Measurements from ENCODE around the gene GALR1.

The GALR1 gene

GRCh38 chr18:77299706-77300105, 50.1 kb downstream of the GALR1 start:
- H2AFZ ChIP-seq (ENCODE audit: low read depth, low read length) = no peak overlapping the region
- H3K9me3 ChIP-seq (ENCODE audit: insufficient read depth, low read length) = no peaks in the 10 kb centered on the region
- no peaks in the 10 kb centered on the region for H3K4me1 ChIP-seq (ENCODE audit: low read length)
- TF ChIP-seq EZH2phosphoT487 (IDR thresholded peaks at IDR 0.05; ENCODE audit: low read depth) = no peak
- H3K79me2 ChIP-seq (ENCODE audit: low read length) = no peaks in the 10 kb centered on the region
- no peak overlapping the region for H3K4me3 ChIP-seq (ENCODE audit: low read length)
- peaks cover 19% of the 10 kb centered on the region; the same call in 1 of the 2 replicates for H3K27me3 ChIP-seq (ENCODE audit: low read depth, low read length)
- no peaks in the 10 kb centered on the region for H3K36me3 ChIP-seq (replicated peaks; ENCODE audit: low read depth, low read length)
- no peak overlapping the region for H3K9ac ChIP-seq (ENCODE audit: low read length)
- no peak overlapping the region for H3K4me2 ChIP-seq (ENCODE audit: low read length)
- no peak overlapping the region for H3K27ac ChIP-seq (ENCODE audit: low read length)
- no peaks in the 10 kb centered on the region for H4K20me1 ChIP-seq (ENCODE audit: insufficient read depth, low read length)

DNA sequence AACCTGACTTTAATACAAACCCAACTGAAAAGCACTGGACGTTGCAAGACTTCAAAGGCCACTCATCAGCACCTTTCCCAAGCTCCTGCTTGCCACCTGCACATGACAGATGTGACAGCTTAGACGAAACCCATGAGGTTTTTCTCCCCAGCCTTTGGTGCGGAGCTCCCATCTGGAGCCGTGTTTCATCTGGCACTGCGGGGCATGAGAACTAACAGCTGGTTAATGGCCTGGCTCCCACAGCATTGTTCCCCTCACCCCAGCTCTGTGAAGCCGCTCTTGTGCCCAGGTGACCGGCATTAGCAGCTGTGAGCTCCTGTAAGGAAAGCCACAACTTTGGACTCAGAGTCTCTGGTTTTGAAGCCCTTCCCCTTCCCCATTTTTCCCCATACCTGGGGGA, 50.9 kb downstream of the GALR1 start:
- H3K4me1 ChIP-seq (ENCODE audit: low read length) = no peaks in the 10 kb centered on the region
- no peaks in the 10 kb centered on the region for H3K9me3 ChIP-seq (ENCODE audit: insufficient read depth, low read length)
- no peak overlapping the region for H3K4me3 ChIP-seq (ENCODE audit: low read length)
- H3K27me3 ChIP-seq (ENCODE audit: low read depth, low read length) = peaks cover 11% of the 10 kb centered on the region; the same call in 1 of the 2 replicates
- H3K79me2 ChIP-seq (ENCODE audit: low read length) = no peaks in the 10 kb centered on the region
- H4K20me1 ChIP-seq (ENCODE audit: insufficient read depth, low read length) = no peaks in the 10 kb centered on the region
- no peak overlapping the region for H3K4me2 ChIP-seq (ENCODE audit: low read length)
- H2AFZ ChIP-seq (ENCODE audit: low read depth, low read length) = no peak overlapping the region
- no peaks in the 10 kb centered on the region for H3K36me3 ChIP-seq (replicated peaks; ENCODE audit: low read depth, low read length)
- TF ChIP-seq EZH2phosphoT487 (IDR thresholded peaks at IDR 0.05; ENCODE audit: low read depth) = no peak
- TF ChIP-seq, protein P1, sequence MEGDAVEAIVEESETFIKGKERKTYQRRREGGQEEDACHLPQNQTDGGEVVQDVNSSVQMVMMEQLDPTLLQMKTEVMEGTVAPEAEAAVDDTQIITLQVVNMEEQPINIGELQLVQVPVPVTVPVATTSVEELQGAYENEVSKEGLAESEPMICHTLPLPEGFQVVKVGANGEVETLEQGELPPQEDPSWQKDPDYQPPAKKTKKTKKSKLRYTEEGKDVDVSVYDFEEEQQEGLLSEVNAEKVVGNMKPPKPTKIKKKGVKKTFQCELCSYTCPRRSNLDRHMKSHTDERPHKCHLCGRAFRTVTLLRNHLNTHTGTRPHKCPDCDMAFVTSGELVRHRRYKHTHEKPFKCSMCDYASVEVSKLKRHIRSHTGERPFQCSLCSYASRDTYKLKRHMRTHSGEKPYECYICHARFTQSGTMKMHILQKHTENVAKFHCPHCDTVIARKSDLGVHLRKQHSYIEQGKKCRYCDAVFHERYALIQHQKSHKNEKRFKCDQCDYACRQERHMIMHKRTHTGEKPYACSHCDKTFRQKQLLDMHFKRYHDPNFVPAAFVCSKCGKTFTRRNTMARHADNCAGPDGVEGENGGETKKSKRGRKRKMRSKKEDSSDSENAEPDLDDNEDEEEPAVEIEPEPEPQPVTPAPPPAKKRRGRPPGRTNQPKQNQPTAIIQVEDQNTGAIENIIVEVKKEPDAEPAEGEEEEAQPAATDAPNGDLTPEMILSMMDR (IDR thresholded peaks at IDR 0.05; ENCODE audit: low read depth, low read length) = no peak
- no peak overlapping the region for H3K9ac ChIP-seq (ENCODE audit: low read length)
- H3K27ac ChIP-seq (ENCODE audit: low read length) = no peak overlapping the region

DNA sequence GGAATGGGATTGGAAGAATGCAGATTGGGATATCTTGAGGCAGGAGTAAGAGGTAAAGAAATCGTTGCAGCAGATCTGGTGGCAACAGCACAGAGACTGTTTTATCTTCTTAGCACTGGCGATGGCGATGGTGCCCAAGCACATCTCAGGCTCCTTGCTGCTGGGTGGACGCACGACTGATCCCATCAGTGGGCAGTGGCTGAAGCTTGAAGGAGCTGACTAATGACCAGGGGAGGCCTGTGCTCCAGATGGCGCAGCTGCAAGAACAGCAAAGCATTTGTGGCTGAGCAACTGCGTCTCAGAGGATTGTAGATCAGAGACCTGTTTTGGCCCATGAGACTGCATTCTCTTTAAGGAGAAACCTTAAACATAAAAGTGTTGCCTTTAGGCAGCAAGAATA, 54.6 kb downstream of the GALR1 start:
- Histone ChIP-seq H3K27ac (ENCODE audit: low read length) (no peak overlapping the region), H3K4me3 (ENCODE audit: low read length) (no peak overlapping the region), H3K9ac (ENCODE audit: low read length) (no peak overlapping the region), H3K4me1 (ENCODE audit: low read length) (no peaks in the 10 kb centered on the region), H4K20me1 (ENCODE audit: insufficient read depth, low read length) (no peaks in the 10 kb centered on the region), H3K4me2 (ENCODE audit: low read length) (no peak overlapping the region), H3K9me3 (ENCODE audit: insufficient read depth, low read length) (no peaks in the 10 kb centered on the region), H3K36me3 (replicated peaks; ENCODE audit: low read depth, low read length) (no peaks in the 10 kb centered on the region), H2AFZ (ENCODE audit: low read depth, low read length) (no peak overlapping the region), H3K27me3 (ENCODE audit: low read depth, low read length) (peaks cover 10% of the 10 kb centered on the region; the same call in 1 of the 2 replicates), H3K79me2 (ENCODE audit: low read length) (no peaks in the 10 kb centered on the region)
- TF ChIP-seq, protein P1 (IDR thresholded peaks at IDR 0.05; ENCODE audit: low read depth, low read length) = no peak
- TF ChIP-seq EZH2phosphoT487 (IDR thresholded peaks at IDR 0.05; ENCODE audit: low read depth) = no peak

DNA sequence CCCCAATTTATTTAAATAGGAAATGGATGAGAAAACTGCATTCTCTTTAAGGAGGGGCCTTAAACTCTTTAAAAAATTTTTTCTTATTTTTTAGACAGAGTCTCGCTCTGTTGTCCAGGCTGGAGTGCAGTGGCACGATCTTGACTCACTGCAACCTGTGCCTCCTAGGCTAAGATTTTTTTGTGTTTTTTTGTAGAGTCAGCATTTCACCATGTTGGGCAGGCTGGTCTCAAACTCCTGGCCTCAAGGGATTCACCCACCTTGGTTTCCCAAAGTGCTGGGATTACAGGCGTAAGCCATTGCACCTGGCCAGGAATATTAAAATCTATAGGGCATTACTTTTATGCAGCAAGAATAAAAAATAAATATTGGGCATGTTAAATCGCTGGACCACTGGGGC, 56.0 kb downstream of the GALR1 start:
- no peak overlapping the region for H2AFZ ChIP-seq (ENCODE audit: low read depth, low read length)
- no peak overlapping the region for H3K4me3 ChIP-seq (ENCODE audit: low read length)
- peaks cover 16% of the 10 kb centered on the region for H3K27me3 ChIP-seq (ENCODE audit: low read depth, low read length)
- H3K27ac ChIP-seq (ENCODE audit: low read length) = no peak overlapping the region
- TF ChIP-seq EZH2phosphoT487 (IDR thresholded peaks at IDR 0.05; ENCODE audit: low read depth) = no peak
- TF ChIP-seq, protein P1 (IDR thresholded peaks at IDR 0.05; ENCODE audit: low read depth, low read length) = no peak
- no peaks in the 10 kb centered on the region for H3K4me1 ChIP-seq (ENCODE audit: low read length)
- H4K20me1 ChIP-seq (ENCODE audit: insufficient read depth, low read length) = no peaks in the 10 kb centered on the region
- no peak overlapping the region for H3K9ac ChIP-seq (ENCODE audit: low read length)
- no peaks in the 10 kb centered on the region for H3K36me3 ChIP-seq (replicated peaks; ENCODE audit: low read depth, low read length)
- H3K9me3 ChIP-seq (ENCODE audit: insufficient read depth, low read length) = no peaks in the 10 kb centered on the region
- H3K79me2 ChIP-seq (ENCODE audit: low read length) = no peaks in the 10 kb centered on the region
- no peak overlapping the region for H3K4me2 ChIP-seq (ENCODE audit: low read length)

DNA sequence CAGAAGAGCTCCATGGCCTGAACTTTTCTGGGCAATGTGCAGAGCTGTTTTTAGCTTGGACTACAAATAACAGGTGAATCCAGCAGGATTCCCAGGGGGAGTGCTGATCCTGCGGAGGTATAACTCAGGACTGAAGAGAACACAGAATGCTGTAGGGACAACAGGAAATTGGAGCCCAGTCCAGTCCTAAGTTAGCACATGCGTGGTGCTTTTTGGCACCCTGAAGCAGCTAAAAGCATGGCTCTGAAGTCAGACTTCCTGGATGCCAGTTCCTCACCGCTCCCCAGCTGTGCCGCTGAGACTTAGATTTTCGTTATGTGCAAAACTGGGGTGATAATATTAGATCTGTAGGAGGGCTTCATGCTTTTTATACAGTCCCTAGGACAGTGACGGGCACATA, 58.6 kb downstream of the GALR1 start:
- H3K27me3 ChIP-seq (ENCODE audit: low read depth, low read length) = peaks cover 26% of the 10 kb centered on the region
- no peaks in the 10 kb centered on the region for H3K36me3 ChIP-seq (replicated peaks; ENCODE audit: low read depth, low read length)
- H3K79me2 ChIP-seq (ENCODE audit: low read length) = no peaks in the 10 kb centered on the region
- TF ChIP-seq EZH2phosphoT487 (IDR thresholded peaks at IDR 0.05; ENCODE audit: low read depth) = no peak
- TF ChIP-seq, protein P1 (IDR thresholded peaks at IDR 0.05; ENCODE audit: low read depth, low read length) = no peak
- H3K4me3 ChIP-seq (ENCODE audit: low read length) = no peak overlapping the region
- H2AFZ ChIP-seq (ENCODE audit: low read depth, low read length) = no peak overlapping the region
- H4K20me1 ChIP-seq (ENCODE audit: insufficient read depth, low read length) = no peaks in the 10 kb centered on the region
- H3K9me3 ChIP-seq (ENCODE audit: insufficient read depth, low read length) = no peaks in the 10 kb centered on the region
- H3K4me1 ChIP-seq (ENCODE audit: low read length) = no peaks in the 10 kb centered on the region
- no peak overlapping the region for H3K9ac ChIP-seq (ENCODE audit: low read length)
- no peak overlapping the region for H3K4me2 ChIP-seq (ENCODE audit: low read length)
- no peak overlapping the region for H3K27ac ChIP-seq (ENCODE audit: low read length)

All from OCI-LY3 (cell line).